Transverse colon (tissue), 4 donors: ENCODE measurements around the gene NUDT4.

Source experiments
- POLR2A ChIP-seq: fragments of 450-650 bp; IDR thresholded peaks from one replicate; pipeline ENCODE4 v1.6.1; 2016; ENCODE audit warnings: antibody characterized with exemption, mild to moderate bottlenecking, moderate library complexity
- POLR2AphosphoS5 ChIP-seq, 3 donors: sonication (generic); formaldehyde crosslinking; IDR thresholded peaks; one replicate each; pipeline ENCODE4 v1.6.1; 2016; ENCODE audit warnings: antibody characterized with exemption in 3 of 3
- TF ChIP-seq, protein P1 (sequence below), 5 experiments: fragments of 200-600 bp in 3 of 5; fragments of 450-650 bp in 2 of 5; sonication (generic) in 3 of 5; IDR thresholded peaks; 1 replicate in 2 of 5; 2 replicates in 3 of 5; pipeline ENCODE4 v1.5.1; 2016 to 2017; ENCODE audit warnings: antibody characterized with exemption in 5 of 5, inconsistent platforms in 3 of 5, mild to moderate bottlenecking in 2 of 5, moderate library complexity in 1 of 5

DNA sequence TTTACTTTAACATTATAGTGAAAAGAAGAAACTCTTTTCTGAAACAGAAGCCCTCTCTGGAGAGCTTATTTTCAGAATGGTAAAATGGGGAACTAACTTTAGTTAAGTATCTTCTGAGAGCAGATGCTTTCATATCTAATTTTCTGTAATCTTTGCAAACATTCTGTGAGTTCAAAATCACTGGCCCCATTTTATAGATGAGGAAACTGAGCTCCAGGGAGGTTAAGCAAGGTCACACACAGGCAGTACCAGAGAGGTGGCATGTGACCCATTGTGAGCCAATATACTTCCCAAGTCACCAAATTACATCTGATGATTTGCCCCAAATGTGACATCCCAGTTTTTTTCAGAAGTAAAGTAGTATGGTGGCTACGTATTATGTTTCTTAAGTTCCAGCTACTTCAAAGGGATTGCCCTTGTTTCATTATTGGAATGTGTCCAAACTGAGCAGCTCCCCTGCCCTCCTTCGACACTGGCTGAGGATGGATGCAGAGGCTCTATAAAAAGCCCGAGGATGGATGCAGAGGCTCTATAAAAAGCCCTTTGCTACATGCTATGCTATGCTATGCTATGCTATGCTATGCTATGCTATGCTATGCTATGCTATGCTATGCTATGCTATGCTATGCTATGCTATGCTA is 36.2 kb upstream of the NUDT4 start:
- TF ChIP-seq POLR2A (no peak), POLR2AphosphoS5 (IDR thresholded peaks at IDR 0.05) (no peak)
- TF ChIP-seq, protein P1, sequence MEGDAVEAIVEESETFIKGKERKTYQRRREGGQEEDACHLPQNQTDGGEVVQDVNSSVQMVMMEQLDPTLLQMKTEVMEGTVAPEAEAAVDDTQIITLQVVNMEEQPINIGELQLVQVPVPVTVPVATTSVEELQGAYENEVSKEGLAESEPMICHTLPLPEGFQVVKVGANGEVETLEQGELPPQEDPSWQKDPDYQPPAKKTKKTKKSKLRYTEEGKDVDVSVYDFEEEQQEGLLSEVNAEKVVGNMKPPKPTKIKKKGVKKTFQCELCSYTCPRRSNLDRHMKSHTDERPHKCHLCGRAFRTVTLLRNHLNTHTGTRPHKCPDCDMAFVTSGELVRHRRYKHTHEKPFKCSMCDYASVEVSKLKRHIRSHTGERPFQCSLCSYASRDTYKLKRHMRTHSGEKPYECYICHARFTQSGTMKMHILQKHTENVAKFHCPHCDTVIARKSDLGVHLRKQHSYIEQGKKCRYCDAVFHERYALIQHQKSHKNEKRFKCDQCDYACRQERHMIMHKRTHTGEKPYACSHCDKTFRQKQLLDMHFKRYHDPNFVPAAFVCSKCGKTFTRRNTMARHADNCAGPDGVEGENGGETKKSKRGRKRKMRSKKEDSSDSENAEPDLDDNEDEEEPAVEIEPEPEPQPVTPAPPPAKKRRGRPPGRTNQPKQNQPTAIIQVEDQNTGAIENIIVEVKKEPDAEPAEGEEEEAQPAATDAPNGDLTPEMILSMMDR (IDR thresholded peaks at IDR 0.05), result no peak
